OCI-LY3 (cell line): ENCODE measurements around the gene DDX39B.

Source experiments
- EZH2phosphoT487 ChIP-seq: fragments of 200-600 bp; shearing (Covaris generic); IDR thresholded peaks from 2 replicates; pipeline ENCODE4 v1.6.1; 2018; ENCODE audit warnings: antibody characterized with exemption, mixed run types, low read depth
- TF ChIP-seq, protein P1 (sequence below): fragments of 200-600, 300-600 bp; sonication (generic); IDR thresholded peaks from 2 replicates; pipeline ENCODE4 v1.5.1; 2014; ENCODE audit warnings: antibody characterized with exemption, low read length, low read depth

DNA sequence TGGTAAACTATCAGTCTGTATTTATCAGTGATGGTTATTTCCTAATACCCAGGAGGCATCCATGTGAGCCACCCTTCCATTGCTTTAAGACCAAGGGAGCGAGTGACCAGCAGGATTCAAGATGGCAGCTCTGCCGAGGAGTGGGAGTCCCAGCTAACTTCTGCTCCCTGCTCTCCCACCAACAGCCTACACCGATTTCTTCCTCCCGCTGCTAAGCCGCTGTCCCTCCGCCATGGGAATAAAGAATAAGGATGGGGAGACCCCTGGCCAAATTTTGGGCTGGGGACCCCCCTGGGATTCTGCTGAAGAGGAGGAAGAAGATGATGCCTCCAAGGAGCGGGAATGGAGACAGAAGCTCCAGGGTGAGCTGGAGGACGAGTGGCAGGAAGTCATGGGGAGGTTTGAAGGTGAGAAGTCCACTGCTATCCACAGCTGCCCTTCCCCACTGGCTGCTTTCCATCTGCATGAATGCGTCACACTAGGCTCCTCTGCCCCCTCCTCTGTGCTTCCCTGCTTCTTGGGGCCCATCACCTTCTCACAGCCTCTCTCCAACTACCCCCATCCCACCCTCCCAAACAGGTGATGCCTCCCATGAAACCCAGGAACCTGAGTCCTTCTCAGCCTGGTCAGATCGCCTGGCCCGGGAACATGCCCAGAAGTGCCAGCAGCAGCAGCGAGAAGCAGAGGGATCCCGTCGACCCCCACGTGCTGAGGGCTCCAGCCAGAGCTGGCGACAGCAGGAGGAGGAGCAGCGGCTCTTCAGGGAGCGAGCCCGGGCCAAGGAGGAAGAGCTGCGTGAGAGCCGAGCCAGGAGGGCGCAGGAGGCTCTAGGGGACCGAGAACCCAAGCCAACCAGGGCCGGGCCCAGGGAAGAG, 15.9 kb upstream of the DDX39B start:
- TF ChIP-seq, protein P1, sequence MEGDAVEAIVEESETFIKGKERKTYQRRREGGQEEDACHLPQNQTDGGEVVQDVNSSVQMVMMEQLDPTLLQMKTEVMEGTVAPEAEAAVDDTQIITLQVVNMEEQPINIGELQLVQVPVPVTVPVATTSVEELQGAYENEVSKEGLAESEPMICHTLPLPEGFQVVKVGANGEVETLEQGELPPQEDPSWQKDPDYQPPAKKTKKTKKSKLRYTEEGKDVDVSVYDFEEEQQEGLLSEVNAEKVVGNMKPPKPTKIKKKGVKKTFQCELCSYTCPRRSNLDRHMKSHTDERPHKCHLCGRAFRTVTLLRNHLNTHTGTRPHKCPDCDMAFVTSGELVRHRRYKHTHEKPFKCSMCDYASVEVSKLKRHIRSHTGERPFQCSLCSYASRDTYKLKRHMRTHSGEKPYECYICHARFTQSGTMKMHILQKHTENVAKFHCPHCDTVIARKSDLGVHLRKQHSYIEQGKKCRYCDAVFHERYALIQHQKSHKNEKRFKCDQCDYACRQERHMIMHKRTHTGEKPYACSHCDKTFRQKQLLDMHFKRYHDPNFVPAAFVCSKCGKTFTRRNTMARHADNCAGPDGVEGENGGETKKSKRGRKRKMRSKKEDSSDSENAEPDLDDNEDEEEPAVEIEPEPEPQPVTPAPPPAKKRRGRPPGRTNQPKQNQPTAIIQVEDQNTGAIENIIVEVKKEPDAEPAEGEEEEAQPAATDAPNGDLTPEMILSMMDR = no peak
- no peak for TF ChIP-seq EZH2phosphoT487
